C1 segment of cervical spinal cord (tissue), 14 donors: ENCODE data around the gene ARHGEF2.

Experiments
- DNase-seq, 14 donors: peaks; one replicate each; lab custom pipeline; 2025; lab: John Stamatoyannopoulos, UW

The ARHGEF2 gene

DNA sequence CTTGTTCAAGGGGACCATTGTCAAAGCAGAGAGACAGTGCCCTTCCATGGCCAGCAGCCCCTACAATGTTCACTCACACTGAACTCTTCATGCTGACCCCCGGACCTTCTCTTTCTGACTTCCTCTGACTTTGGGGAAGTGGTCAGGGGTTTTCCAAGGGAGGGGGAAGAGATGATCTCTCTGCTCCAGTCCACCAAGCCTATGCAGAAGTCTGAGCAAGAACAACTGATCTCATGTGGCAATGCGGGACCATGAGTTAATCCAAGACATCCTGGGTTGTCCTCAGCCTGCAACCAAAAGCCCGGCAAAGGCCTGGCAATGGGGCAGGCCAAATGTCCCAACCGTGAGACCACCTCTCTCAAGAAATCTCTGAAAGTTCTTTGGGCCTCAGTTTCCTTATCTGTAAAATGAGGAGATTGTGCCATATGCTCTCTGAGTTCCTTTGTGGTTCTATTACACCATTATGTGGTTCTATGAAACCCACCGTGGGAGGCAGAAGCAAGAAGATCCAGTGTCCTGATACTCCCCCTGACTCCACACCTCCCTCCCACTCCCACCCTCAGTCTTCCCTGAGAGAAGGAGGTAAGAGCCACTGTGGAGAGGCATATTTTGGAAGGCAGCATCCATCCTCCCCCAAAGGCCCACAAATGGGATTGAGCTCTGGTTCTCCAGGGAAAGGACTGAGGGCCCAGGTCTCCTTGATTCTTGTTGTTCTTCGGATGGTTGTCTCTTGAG lies 11.8 kb upstream of the ARHGEF2 start:
- peak in 5 of 14 donors; percentile 13 to 45 (median 33) for DNase-seq

- DNase-seq, result peak in 13 of 14 donors; percentile 48 to 84 (median 78)
Observed at GRCh38 chr1:155989242-155990004, 11.1 kb upstream of the ARHGEF2 start.

DNA sequence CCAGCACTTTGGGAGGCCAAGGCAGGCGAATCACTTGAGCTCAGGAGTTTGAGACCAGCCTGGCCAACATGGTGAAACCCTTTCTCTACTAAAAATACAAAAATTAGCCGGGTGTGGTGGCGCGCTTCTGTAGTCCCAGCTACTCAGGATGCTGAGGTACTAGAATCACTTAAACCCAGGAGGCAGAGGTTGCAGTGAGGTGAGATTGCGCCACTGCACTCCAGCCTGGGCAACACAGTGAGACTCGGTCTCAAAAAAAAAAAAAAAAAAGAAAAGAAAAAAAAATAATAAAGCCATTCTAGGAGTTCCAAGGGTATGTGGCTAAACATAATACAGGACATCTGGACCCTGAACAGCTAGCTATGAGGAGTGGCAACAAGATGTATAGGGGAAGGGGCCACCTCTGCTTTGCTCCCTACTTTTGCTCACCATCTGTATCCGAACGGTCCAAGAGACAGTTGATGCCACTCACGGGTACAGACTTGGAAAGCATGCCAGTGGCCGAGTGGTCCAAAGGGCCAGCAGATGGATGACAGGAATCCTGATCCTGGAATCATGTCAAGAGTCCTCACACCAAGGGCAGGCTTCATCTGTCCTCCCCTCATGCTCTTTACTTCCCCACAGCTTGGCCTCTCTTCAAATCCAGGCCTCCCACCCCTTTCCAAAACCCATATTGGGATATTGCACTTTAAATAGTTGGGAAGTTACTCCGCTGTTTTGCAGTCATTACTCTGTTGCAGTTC lies 6.7 kb upstream of the ARHGEF2 start:
- DNase-seq, result peak in 1 of 14 donors; percentile 91

DNA sequence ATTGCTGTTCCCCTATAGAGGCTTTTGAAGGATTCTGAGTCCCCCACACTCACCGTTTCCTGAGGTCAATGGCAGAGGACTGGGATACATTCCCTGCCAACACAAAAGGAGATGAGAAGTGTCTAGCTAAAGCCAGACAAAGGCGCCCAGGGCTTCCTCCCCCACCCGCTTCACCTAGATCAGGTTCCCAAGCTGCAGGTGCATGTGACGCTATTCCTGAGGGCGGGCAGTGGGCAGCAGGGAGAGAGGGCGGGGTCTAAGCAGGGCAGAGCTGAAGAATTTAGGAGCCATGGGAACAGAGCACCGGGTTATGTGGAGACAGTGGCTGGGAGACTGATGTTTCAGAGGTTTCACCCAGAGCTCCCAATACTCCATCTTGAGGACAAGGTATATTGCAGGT lies 6.0 kb upstream of the ARHGEF2 start:
- DNase-seq, result no peak

GRCh38 chr1:155983191-155984024 lies 5.1 kb upstream of the ARHGEF2 start:
- no peak for DNase-seq

DNA sequence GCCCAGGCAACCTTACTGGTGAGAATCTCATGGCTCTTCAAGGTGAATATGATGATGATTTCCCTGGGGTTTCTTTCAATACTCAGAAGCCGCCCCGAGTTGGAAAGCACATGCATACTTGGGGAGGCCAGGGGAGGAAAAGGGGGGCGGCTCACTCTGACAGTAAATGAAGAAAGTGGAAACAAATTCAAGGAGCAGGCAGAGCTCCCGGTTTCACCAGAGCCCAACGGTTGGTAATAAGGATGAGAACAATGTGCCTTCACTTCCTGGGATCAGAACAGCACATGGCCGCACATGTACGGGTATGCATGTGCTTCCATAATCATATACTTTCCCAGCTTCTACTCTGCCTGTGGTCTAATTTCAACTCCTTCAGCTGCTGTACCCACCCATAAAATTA lies 3.8 kb upstream of the ARHGEF2 start:
- no peak for DNase-seq

DNA sequence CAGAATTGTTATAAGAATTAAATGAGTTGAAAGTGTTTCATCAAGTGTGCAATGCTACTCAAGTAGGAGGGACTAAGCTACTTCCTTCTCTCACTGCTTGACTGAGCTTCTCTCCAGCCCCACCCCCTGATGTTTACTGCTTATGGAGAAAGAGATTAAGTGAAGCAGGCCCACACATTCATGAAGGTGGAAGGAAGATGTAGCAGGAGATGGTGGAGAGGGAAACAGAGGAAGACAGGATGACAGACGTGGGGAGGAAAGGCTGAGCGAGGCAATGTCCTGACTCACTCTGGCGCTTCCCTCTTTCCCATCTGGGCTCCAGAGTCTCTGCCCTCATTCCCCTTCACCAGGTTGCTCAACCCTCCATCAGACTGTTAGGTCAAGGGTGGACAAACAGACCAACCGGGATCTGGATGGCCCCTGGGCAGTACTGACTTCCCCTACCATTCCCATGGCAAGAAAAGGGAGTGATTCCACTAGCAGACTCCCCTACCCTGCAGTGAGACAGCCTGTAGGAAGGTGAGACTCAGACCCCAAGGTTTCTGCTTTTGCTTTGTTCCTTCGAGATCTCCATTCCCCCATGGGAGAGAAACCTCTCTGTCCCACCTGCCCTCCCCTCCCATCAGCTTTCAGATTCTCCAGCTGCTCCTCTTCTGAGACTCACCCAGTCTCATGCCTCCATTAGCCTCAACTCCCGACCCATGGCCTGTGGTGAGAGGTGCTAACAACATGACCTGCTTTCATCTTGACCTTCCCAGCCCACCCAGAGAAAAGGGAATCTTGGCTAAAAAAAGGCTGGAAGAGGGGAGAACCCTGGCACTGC lies 3.1 kb upstream of the ARHGEF2 start:
- DNase-seq, result no peak

DNA sequence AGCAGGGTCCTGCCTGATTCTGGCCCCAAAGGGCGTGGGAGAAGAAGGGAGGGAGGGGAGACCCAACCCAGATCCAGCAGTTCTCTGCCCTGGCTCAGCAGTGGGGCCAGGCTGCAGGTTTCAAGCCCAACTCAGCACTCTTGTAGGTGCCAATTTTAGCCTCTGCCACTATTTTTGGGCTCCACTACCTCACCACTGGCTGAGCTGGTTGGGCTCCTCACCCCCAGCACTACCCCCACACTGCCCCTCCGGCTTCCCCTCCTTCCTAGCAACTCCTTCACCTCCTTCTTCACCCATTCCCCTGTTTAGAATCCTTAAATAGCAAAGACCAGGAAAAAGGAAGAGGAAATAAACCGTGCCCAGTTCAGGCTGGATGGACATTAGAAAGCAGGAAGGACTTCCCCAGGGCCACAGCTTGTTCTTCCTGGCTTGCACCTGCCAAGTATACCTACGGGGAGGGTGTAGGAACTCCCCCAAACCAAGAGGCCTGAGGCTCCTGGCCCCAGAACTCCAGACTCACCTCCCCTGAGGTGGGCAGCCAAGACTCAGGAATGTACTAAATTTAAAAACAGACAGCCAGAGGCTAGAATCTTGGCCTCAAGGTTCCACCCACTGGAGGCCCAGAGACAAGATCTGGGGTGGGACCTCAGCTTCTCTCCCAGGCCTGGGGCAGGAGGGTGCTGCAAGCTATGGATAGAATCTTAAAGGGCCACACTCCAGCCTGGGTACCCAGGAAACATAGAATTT lies 1.4 kb upstream of the ARHGEF2 start:
- peak in 3 of 14 donors; percentile 20 to 62 (median 27) for DNase-seq

DNA sequence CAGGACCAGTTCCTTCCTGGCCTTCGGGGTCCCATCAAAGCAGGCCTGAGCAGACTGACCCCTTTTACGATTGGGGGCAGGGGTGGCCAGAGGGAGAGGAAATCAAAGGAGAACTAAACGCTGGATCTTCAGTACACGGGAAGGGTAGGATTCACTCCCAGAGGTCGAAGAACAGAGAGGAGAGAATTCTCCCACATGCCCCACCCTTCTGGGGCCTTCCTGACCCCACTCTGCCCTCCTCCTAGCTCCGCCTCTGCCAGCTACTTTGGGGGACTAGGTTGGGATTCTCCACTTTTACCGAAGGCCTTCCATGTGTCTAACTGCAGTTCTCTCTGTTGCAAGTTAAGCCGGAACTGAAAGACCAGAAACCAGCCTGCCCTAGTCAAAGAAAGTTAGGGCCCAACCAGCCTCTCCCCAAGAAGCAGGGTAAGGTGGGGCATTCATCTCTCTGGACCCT lies 654 bp upstream of the ARHGEF2 start:
- DNase-seq, result peak in 1 of 14 donors; percentile 66

DNA sequence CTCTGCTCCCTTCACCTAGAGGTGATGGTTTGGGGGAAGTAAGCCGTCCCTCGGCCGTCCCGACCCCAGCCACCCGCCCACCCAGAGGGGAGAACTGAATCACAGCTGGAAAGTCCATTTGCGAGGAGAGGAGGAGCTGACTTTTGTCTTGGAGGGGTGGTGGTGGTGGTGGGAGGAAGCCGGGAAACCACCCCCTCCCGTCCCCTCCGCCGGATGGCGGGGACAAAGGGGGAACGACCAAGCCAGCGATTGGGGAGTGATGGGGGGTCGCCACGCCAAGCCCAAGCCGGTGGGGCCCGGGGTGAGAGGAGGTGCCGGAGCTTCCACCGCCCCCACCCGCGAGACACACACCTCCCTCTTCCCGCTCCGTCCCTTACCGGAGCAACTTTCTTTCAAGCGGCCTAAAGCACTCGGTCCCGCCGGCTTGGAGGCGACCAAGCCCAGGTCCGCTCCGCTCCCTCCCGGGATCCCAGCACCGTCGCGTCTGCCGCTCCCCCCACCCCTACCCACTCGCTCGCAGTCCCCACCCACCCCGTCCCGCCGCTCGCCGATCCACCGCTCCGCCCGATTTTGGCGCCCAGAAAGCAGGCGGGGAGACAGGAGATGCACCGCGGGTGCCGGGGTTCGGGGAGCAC lies 540 bp downstream of the ARHGEF2 start:
- peak in 7 of 14 donors; percentile 35 to 80 (median 63) for DNase-seq

DNA sequence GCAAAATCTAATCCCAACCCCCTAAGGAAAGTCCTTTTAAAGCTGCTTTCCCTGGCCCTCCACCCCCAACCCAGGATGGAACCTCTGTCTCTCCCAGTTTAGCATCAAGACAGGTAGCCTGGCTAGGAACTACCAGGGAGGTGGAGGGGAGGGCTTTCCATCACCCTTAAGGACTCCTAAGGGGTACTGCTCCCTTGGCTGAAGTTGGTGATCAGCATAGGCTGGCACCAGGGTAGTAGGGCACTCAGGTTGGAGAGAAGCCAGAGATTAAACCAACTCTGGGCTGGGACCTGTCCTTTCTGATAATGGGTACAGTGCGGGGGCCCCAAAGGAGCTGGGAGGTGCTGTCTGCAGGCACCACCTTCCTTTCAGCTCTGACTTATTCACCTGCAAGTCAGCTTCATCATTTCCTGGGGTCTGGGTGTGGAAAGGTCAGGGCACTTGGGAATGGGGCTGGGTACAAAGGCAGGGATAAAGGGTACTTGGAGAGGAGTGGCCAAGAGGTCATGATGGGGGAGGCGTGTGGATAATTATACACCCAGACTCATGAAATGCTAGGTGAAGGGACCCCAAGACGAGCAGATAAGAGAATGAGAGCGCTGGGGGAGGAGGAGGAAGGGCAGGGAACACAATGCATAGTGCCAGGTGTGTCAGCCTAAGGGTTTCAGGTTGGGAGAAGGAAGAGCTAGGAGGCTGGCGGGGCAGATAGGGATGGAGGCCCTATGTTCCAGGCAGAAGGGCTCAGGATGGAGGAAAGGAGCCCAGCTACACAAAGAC lies 1.2 kb downstream of the ARHGEF2 start:
- peak in 6 of 14 donors; percentile 31 to 71 (median 58) for DNase-seq

DNA sequence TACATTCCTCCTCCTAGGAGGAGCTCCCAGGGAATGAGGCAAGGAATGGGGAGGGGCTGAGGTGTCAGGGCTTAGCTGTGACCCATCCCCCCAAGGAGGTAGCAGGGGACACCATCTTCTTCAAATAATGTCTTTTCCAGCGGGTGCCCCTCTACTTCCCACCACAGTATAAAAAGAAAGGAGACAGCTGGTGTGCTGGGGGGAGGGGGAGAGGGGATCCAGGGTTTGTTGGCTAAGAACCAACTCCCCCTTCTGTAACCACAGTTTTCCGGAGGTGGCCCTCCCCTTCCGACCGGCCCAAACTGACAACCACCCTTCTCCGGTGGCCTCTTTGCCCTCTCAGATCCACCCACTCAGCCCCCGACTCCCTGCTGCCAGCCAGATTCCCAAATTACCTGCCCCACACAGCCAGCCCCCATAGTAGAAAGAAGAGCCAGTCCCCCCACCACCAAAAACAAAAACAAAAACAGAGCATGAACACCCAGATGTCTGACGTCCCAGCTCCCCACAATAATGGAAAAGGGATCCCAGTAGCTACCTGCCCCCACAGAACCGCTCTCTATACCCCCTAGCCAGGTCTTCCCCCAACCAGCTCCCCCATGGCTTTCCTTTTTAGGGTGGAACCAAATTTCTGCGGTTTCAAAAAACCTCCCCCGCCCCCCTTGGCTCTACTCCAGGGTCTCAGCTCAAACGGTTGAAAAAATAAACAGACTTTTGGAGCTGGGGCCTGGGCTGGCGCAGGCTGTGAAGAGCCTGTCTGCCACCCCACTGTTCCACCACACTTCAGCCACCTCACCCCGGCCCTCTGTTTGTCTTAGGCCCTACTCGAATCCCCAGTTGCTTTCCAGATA lies 2.1 kb downstream of the ARHGEF2 start:
- peak in 8 of 14 donors; percentile 39 to 71 (median 60) for DNase-seq

DNA sequence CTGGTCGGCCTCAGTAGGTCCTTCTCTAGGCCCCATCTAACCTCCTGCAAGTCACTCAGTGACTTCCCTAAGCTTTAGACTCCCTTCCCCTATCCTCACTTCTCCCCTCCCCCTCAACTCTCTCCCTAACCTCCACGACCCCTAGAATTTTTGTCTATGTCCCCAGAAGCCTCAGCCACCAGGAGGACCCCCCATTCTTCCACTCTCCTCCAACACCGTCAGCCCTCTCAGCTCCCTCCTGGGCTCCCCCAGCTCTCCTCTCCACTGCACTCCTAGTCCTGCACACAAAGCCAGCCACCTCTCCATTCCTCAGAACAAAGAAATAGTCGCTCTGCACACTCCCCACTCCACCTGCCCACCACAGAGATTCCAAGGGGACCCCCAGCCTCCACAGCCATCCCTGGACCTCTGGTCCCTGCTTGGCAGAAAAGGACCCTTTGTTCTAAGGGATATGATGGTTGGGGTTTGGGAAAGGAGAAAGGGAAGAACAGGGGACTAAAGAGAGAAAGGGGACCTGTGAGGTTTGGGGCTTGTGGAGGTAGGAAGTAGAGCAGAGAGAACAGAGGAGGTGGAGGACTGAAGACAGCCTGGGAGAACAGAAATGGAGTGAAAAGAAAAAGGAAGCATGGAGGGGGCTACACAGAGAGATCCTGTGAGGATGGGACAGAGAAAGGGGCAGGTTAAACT lies 2.8 kb downstream of the ARHGEF2 start:
- peak in 5 of 14 donors; percentile 24 to 80 (median 50) for DNase-seq

- DNase-seq, result peak in 13 of 14 donors; percentile 44 to 99 (median 86)
Observed at GRCh38 chr1:155974208-155975115, 3.9 kb downstream of the ARHGEF2 start.

- DNase-seq, result peak in 1 of 14 donors; percentile 86
Observed at GRCh38 chr1:155973723-155974122, 4.6 kb downstream of the ARHGEF2 start.
